Measurements from ENCODE around the gene CAMSAP3.

DNA sequence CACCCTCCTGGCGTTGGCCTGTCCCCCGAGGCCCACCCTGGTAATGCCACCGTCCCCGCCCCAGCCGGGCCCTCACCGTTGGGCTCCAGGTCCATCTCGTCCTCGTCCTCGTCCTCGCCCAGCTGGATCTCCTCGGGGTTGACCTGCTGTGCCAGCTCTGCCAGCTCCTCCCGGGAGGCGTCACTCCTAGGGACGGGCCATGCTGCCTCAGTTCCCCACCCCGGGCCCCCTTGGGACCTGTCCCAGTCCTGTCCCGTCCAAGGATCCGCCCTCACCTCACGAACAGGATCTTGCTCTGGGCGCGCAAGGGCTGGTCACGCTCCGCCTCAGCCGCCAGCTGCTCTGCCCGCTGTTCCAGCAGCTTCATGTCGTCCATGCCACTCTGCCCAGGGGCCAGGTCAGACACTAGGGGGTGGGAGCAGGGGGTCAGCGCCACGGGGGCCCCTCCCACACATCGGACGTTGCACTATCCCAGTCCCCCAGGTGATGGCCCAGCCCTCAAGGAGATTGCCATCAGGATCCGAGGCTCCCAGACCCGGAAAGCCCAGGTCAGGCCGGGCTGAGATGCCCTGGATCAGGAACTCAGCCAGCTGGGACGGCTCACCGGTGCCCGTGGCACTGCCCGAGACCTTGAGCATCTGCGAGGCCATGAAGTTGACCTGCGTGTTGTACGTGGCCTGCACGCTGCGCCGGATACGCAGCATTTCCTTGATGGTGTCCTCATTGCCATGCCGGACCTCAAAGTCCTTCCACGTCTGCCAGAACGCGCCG is 24.2 kb downstream of the CAMSAP3 start:
- no peak for TF ChIP-seq CTCF (conservative IDR thresholded peaks at IDR 0.05)
- TF ChIP-seq ZFX (IDR thresholded peaks at IDR 0.05) = no peak

Measured in C4-2B (cell line).